ENCODE results near the gene GALNT18. TPM values are rescaled to one million over a fixed set of nuclear protein-coding genes. Genes with fewer than 3 reads are reported as not detected.

The GALNT18 gene
- total and polyA plus RNA-seq, 2 experiments from 2014 or later = 4.3 to 10.8 TPM

DNA sequence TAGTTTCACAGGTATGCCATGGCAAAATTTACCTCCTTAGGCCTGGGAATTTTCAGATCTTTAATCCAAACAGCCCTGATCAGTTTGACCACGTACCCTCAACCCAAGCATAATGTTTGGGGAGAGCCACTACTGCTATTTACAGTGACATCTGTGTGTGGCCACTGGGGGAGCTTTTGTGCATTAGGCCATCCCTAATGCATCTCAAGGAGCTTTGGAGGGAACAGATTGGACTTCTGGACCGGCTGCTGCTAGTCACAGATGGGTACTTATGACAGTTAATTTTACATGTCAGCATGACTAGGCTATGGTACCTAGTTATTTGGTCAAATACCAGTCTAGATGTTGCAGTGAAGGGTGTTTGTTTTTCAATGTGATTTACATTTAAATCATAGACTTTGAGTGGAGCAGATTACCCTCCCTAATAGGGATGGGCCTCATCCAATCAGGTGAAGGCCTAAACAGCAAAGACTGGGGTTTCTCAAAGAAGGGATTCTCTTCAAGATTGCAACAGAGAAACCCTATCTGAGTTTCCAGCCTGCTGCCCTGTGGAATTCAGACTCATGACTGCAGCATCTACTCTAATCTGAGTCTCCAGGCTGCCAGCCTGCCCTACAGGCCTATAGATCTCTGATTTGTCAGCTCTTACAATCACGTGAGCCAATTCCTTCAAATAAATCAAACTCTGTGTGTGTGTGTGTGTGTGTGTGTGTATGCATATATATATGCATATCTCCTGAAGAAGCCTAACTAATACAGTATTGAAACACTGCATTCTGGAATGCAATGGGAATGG, 38.0 kb upstream of the GALNT18 start:
- H3K27ac Mint-ChIP-seq = no peak overlapping the region
- ATAC-seq (peak; percentile 69), DNase-seq (ENCODE audit: low spot score) (peak; percentile 30)
- Histone ChIP-seq H3K4me2 (no peak overlapping the region), H2AFZ (no peak overlapping the region), H3K79me2 (replicated peaks; ENCODE audit: insufficient read depth) (no peaks in the 10 kb centered on the region), H3K36me3 (ENCODE audit: insufficient read depth) (no peaks in the 10 kb centered on the region), H3K27ac (ENCODE audit: low read depth) (no peak overlapping the region), H4K20me1 (replicated peaks; ENCODE audit: insufficient read depth) (no peaks in the 10 kb centered on the region), H3K9me2 (ENCODE audit: insufficient read depth) (peaks cover 14% of the 10 kb centered on the region), H3K4me1 (ENCODE audit: insufficient read depth) (peaks cover 15% of the 10 kb centered on the region; the same call in 1 of the 2 replicates), H3K27me3 (ENCODE audit: insufficient read depth) (no peaks in the 10 kb centered on the region), H3K4me3 (no peak overlapping the region), H3F3A (replicated peaks; ENCODE audit: low read depth) (no peaks in the 10 kb centered on the region)
- no peaks in the 10 kb centered on the region for H3K36me3 Mint-ChIP-seq (ENCODE audit: low read depth)
- TF ChIP-seq, protein P1, sequence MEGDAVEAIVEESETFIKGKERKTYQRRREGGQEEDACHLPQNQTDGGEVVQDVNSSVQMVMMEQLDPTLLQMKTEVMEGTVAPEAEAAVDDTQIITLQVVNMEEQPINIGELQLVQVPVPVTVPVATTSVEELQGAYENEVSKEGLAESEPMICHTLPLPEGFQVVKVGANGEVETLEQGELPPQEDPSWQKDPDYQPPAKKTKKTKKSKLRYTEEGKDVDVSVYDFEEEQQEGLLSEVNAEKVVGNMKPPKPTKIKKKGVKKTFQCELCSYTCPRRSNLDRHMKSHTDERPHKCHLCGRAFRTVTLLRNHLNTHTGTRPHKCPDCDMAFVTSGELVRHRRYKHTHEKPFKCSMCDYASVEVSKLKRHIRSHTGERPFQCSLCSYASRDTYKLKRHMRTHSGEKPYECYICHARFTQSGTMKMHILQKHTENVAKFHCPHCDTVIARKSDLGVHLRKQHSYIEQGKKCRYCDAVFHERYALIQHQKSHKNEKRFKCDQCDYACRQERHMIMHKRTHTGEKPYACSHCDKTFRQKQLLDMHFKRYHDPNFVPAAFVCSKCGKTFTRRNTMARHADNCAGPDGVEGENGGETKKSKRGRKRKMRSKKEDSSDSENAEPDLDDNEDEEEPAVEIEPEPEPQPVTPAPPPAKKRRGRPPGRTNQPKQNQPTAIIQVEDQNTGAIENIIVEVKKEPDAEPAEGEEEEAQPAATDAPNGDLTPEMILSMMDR (conservative IDR thresholded peaks at IDR 0.05; ENCODE audit: low read depth in 2 of 2) = peak; percentile 40 to 47; a peak in 3 of 4 replicates
- TF ChIP-seq NANOG (IDR thresholded peaks at IDR 0.05; ENCODE audit: borderline replicate concordance) = no peak
- TF ChIP-seq, protein P2, sequence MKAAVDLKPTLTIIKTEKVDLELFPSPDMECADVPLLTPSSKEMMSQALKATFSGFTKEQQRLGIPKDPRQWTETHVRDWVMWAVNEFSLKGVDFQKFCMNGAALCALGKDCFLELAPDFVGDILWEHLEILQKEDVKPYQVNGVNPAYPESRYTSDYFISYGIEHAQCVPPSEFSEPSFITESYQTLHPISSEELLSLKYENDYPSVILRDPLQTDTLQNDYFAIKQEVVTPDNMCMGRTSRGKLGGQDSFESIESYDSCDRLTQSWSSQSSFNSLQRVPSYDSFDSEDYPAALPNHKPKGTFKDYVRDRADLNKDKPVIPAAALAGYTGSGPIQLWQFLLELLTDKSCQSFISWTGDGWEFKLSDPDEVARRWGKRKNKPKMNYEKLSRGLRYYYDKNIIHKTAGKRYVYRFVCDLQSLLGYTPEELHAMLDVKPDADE (IDR thresholded peaks at IDR 0.05) = no peak
- TF ChIP-seq STAT1 (IDR thresholded peaks at IDR 0.05; ENCODE audit: unreplicated experiment) = no peak
- peaks cover 10% of the 10 kb centered on the region for H3K27me3 Mint-ChIP-seq (ENCODE audit: insufficient read depth, low read depth, poor library complexity)
- peaks cover 20% of the 10 kb centered on the region for H3K4me1 Mint-ChIP-seq
- no peak overlapping the region for H3K4me3 Mint-ChIP-seq
- no peaks in the 10 kb centered on the region for H3K9me3 Mint-ChIP-seq

DNA sequence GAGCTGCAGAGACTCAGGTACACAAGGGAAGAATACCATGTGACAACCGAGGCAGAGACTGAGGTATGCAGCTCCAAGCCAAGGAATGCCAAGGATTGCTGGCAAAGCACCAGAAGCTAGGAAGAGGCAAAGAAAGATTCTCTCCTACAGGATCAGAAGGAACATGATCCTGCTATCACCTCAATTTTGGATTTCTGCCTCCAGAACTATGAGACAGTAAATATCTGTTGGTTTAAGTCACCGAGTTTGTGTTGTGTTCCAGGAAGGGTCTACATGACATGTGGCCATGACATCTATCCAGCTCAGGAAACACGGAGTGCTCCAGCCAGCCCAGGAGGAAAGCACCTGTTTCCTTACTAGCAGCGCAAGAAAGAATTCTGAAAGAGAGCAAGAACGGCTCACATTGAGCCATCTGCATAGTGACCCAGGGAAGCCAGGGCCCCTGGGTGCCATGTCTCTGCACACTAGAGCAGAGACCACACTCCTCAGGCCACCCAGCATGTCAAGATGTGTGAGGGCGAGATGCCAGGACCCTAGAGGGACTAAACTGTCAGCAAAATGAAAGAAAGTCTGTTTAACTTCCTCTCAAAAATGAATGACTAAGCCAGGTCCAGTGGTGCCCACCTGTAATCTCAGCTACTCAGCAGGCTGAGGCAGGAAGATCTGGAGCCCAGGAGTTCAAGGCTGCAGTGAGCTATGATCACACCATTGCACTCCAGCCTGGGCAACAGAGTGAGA, 35.6 kb upstream of the GALNT18 start:
- Mint-ChIP-seq H3K9me3 (no peaks in the 10 kb centered on the region), H3K27me3 (ENCODE audit: insufficient read depth, low read depth, poor library complexity) (peaks cover 10% of the 10 kb centered on the region), H3K36me3 (ENCODE audit: low read depth) (no peaks in the 10 kb centered on the region), H3K4me1 (peaks cover 17% of the 10 kb centered on the region), H3K4me3 (no peak overlapping the region), H3K27ac (no peak overlapping the region)
- Histone ChIP-seq H3K4me1 (ENCODE audit: insufficient read depth) (peaks cover 13% of the 10 kb centered on the region; the same call in 1 of the 2 replicates), H3K27me3 (ENCODE audit: insufficient read depth) (no peaks in the 10 kb centered on the region), H3F3A (replicated peaks; ENCODE audit: low read depth) (no peaks in the 10 kb centered on the region), H3K9me2 (ENCODE audit: insufficient read depth) (peaks cover 14% of the 10 kb centered on the region), H4K20me1 (replicated peaks; ENCODE audit: insufficient read depth) (no peaks in the 10 kb centered on the region), H3K36me3 (ENCODE audit: insufficient read depth) (no peaks in the 10 kb centered on the region), H2AFZ (no peak overlapping the region), H3K4me3 (no peak overlapping the region), H3K79me2 (replicated peaks; ENCODE audit: insufficient read depth) (no peaks in the 10 kb centered on the region), H3K4me2 (no peak overlapping the region), H3K27ac (ENCODE audit: low read depth) (no peak overlapping the region)
- TF ChIP-seq JUNB (IDR thresholded peaks at IDR 0.05; ENCODE audit: unreplicated experiment) (no peak), ZNF331 (CRISPR knock-in tag; IDR thresholded peaks at IDR 0.05; ENCODE audit: low read depth) (no peak)
- no peak for DNase-seq (ENCODE audit: low spot score)
- ATAC-seq = no peak
